GM19043 (cell line): ENCODE measurements around the gene OR4D1.

Experiments used
- ATAC-seq: cut with Tn5 transposase; IDR thresholded peaks from one replicate; pipeline ENCODE4 v1.9.1; 2021; ENCODE audit warnings: low read depth; ENCODE audit not compliant: unreplicated experiment

The OR4D1 gene

DNA sequence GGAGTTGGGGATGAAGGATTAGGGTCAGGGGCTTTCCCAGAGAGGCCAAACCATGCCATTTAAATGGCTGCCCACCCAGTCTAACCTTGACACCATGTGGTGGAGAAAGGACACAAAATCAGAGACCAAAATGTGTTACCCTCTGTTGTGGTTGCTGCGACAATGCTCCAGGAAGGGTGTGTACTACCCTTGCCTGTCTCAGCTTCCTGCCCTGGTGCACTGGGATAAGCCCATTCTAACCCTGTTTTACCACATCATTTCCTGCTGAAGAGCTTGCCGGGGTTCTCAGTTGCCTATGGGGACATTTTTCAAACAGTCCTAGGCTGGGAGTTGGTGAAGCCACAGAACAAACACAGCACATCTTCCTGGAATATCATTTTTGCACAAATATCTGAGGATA lies 4.9 kb downstream of the OR4D1 start:
- ATAC-seq, result no peak

DNA sequence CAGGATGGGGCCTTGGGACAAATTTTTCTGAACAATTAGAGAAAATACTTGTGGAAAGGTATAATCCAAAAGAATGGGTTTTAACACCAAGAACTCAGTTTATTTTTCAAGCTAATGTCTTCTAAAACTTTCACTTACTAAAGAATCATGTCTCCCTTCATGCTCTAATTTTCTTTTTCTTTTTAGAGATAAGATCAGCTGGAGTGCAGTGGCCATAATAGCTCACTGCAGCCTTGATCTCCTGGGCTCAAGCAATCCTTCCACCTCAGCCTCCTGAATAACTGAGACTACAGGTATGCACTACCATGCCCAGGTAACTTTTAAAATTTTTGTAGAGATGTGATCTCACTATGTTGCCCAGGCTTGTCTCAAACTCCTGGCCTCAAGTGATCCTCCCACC lies 5.5 kb downstream of the OR4D1 start:
- no peak for ATAC-seq

DNA sequence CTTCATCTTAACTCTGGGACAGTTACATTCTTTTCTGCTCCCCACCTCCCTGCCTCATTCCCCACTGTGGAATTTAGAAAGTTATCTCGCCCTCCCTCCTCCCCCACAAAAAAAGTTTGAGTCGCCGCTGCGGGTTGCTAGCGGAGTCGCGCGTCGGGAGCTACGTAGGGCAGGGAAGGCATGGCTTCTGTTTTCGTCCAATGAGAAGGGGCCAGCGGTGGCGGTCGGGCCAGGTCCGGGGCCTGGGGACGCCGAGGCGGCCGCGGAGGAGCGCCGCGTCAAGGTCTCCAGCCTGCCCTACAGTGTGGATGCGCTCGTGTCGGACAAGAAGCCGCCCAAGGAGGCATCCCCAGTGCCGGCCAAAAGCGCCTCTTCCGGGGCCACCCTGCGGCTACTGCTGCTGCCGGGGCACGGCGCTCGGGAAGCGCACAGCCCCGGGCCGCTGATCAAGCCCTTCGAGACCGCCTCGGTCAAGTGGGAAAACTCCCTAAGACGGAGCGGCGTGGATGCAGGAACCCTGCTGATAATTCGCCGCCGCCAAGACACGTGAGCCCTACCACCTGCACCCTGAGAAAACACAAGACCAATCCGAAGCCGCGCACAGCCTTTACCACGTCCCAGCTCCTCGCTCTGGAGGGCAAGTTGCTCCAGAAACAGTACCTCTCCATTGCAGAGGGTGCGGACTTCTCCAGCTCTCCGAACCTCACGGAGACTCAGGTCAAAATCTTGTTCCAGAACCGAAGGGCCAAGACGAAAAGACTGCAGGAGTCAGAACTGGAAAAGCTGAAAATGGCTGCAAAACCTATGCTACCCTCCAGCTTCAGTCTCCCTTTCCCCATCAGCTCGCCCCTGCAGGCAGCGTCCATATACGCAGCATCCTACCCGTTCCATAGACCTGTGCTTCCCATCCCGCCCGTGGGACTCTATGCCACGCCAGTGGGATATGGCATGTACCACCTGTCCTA lies 8.9 kb downstream of the OR4D1 start:
- no peak for ATAC-seq

DNA sequence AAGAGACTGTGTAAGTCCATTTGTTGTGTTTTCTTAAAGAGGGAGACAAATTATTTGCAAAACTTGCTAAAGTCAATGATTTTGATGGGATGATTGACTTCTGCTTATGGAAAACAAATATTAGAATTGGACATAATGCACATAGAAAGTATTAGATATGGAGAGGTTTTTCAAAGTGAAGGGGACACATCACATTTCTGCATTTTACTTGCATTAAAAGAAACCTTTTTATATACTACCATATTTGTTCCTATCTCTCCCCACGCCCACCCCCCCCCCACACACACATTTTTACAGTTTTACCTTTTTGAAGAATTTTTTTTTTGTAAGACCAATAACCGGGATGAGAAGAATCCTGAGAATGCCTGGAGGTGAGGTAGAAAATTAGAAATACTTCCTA lies 10.0 kb downstream of the OR4D1 start:
- no peak for ATAC-seq

DNA sequence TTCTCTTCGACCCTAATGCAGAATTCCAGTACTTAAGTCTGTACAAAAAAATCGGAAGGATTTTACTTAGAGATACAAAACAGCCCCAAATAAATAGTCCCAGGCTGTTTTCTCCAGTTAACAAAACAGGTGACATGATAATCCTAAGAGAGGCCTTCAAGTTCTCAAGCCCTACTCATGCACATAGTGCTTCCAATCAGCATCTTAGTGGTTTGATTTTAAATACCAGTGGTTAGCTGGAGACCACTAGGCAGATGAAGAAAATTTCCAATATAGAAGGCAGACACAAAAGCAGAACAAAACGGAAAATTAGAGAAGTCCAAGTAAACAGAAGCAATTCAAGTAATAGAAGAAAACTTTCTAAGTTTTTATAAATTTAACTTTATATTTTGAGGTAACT lies 13.4 kb downstream of the OR4D1 start:
- no peak for ATAC-seq

DNA sequence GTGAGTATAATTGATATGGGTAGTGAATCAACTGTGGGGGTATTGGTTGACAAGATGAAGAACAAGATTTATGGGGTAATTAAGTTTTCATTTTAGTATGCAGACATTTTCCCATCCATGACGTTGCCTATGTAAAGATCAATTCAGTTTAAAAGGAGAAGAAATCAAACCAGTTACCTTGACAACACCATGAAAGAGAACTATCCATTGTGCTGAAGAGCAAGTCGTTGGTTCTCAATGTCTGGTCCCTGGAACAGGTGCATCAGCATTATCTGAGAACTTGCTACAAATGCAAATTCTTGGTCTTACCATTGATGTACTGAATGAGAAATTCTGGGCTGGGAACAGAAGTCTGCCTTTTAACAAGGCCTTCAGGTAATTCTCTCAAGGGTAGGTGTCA lies 17.8 kb downstream of the OR4D1 start:
- no peak for ATAC-seq

DNA sequence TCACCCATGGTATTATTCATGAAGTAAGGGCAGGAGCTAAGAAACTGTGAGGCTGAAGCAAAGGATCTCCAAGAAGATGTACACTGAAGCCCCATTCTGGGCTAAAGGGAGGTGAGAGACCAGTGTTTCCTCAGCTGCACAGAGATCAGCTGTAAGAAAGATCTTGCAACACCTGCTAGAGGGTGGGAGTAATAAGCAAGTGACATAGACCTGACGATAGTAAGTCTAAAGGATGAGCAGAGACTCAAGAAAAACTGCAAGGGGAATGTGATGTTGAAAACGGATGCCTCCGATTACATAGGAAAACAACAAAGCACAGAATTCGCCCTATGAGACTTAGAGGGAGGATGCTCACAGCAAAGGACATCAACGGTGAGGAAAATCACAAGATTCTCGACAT lies 18.5 kb downstream of the OR4D1 start, which contains the start of gene OR4D2:
Gene OR4D2 (plus strand): TSS at position 301 of the 400 bp plus-strand sequence. CDS start 2,674 bp downstream, outside the sequence.
- no peak for ATAC-seq

DNA sequence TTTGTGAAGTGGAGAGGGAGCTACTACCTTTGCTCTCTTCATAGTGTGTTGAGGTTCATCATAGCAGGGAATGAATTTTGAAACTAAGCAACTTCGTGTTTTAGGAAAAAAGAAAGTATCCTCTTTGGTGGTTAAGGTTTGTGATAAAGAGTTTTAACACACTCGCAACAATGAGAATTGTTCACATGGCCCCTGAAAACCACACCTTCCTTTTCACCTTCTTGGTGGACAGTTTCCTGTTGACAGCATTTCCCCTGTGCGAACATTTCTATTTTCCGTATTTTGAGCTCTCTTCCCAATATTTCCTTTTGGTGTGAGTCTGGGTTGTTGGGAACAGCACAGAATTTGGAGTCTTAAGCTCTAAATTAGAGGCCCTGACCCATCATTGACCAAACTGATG lies 22.4 kb downstream of the OR4D1 start:
- ATAC-seq, result no peak

DNA sequence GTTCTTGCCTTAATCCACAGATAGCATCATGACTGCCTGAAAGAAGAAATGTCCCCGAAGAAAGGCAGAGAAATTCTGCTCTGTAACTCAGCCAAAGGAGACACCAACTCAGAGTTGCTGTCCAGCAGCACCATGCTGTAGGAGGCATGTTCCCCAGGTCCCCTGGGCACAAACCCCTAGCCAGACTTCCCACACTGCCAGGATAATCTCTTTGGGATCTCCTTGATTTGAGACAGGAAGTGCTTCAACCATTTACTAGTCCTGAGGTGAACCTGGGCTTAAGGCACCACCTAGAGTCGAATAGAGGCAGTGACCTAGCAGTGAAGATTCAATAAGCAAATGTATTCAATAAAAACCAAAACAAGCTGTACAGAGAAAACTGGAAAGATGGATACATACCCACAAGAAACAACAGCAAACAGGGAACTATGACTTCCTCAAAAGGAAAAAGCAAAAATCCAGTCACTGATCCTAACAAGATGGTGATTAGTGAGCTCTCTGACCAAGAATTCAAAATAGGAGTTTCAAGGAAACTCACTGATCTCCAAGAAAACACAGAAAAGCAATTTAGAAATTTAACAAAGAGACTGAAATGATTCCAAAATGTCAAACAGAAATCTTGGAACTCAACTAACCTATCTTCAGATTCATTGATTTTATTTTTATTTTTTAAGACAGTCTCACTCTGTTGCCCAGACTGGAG lies 24.3 kb downstream of the OR4D1 start:
- no peak for ATAC-seq

DNA sequence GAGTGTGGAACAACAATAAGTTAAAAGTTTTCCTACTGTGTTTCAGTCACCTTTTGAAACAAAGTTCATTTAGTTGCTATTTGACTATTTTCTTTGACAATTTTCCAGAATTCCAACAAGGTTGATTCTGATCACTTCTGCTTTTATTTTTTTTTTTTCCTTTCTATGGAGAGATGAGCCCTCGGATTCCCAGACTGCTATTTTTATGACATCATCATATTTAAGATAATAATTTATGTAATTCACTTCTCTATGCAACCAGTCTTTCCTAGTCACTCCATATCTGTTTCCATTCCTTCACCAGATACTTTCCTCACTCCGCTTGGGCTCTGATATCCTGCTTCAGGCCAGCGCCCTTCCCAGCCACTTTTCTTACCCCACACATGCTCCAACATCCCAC lies 26.7 kb downstream of the OR4D1 start:
- ATAC-seq, result no peak

DNA sequence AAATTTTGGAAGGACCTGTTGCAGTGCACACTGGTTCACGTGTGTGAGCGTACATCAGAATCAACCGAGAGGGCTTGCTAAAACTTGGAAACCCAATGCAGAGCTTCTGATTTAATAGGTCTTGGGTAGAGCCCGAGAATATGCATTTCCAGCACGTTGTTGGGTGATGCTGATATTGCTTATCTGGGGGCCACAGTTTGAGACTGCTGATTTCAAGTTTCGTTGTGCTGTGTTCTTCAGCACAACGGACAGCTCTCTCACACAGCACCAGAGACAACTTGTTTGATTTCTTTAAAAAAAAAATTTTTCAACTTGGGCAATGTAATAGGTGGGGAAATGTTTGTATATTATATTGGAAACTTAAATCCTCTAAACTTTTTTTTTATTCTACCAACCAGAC lies 28.0 kb downstream of the OR4D1 start:
- ATAC-seq, result no peak

DNA sequence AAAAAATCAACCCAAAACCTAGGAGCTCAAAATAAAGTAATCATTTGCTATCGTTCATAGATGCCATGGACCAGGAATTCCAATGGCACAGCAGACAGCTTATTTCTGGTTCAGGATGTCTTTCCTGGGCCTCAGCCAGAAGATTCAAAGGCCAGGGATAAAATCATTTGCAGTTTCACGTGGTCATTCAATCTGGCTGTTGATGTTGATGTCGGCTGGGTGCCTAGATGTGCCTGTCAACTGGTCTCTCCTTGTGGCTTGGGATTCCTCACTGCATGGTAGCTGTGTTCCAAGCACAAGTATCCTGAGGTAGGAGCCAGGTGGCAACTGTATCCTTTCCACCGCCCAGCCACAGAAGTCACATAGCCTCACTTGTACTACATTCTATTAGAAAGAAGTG lies 33.6 kb downstream of the OR4D1 start:
- ATAC-seq, result no peak

DNA sequence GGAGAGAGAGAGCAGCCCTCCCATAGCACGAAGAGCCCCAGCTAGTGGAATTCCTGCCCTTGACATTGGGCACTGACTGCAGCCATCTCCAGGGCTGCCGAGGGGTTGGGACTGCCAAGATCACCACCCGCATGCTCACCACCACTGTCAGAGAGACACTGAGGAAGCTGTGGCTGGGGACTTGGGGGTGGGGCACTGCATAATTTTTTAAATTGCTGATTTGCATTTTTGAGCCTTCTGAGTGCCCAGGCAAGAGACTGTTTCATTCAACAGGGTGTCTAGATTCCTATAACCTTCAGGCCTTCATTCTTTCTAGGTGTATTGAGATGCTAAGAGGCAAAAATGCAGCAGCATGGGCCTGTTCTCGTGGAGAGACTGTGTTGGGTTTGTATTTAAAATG lies 35.3 kb downstream of the OR4D1 start:
- no peak for ATAC-seq

DNA sequence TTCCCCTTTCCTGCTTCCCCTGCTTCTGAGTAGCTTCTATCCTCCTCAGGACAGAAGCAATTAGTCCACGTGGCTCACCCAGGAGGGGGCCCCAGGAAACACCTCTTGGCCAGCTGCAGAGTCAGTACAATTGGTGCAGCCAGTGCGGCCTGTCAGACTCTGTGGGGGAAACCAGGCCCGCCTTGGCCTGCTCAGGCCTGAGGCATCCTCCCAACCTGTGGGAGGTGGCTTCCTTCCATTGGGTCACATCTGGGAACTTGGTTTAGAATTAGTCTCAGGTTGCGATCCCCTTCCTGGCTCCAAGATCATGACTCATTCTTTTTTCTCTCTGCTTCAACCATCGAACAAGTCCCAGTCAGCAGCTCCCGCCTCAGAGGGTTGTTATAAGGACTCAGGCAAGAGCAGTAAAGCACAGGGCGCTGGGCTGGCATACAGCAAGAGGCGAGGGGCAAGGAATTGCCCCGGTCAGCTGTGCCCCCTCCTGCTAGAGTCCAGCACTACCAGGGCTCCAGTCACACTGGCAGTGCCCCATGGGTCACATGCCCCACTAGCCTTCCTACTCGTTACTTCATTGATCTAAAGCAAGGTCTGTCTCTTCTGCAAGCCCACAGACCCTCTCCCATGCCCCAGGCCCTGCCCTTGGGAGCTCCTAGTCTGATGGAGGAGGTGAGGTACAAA lies 36.3 kb downstream of the OR4D1 start:
- ATAC-seq, result no peak

DNA sequence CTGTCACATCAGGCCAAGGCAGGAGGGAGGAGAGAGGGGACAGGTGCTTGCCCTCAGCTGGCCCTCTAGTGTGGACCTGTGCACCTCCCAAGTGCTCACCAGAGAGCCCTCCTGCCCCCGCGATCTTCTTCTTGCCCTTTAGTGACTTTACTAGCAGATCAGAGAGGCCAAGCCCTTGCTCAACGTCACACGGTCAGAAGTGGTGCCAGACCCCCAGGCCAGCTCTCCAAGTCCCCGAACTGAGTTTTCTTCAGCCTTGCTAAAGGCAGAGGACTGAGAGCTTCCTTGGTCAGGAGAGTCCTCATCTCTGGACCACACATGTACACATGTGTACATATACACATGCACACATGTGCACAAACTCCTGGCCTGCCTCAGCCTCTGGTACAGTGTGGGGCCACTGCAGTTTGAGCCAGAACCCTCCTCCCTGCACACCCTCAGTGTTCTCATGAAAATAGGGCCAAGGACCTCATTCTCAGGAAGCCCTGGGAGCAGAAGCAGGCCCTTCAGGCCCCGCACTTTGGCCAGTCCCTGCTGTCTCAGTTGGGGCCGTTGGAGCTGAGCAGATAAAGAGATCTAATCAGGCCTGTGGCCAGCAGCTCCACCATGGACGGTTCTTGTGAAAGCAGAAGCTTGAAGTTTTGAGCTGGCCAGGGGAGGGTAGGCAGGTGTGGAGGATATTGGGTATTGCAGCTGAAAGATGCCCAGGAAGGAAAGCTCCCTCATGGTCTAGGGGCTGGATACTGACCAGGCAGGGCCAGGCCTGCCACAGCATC lies 37.0 kb downstream of the OR4D1 start:
- ATAC-seq, result no peak

DNA sequence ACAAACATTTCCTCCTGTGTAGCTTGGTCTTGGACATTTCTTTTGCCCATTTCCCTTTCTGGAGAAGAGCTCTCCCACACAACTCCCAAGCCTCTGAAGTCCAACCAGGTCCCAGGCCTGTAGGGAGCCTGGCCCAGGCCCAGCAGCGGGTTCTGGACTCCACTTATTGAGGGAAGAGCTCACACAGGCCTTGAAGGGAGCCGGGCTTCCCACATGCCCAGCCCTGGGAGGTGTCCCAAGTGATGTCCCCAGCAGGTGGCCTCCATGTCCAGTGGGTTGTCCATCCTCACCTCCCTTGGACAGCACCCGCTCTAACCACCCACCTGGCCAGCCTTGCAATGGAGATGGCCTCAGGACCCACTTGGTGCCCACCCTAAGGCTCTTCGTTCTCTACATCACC lies 38.4 kb downstream of the OR4D1 start:
- ATAC-seq, result no peak

DNA sequence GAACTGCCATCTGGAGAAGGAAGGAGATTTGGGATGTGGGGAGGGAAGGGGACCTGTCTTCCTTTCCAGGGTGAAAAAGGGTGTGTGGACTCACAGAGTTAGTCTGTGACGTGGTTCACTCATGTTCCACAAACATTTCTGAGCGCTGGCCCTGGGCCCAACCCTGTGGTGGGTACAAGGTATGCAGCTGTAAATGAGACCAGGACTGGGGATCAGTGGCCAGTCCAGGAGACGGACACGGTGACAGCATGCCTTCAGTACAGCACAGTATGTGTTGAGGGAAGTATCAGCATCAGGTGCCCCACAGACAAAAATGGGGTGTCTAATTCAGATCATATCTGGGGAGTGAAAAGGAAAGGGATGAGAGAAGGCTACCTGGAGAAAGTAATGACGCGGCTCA lies 38.9 kb downstream of the OR4D1 start:
- ATAC-seq, result no peak

DNA sequence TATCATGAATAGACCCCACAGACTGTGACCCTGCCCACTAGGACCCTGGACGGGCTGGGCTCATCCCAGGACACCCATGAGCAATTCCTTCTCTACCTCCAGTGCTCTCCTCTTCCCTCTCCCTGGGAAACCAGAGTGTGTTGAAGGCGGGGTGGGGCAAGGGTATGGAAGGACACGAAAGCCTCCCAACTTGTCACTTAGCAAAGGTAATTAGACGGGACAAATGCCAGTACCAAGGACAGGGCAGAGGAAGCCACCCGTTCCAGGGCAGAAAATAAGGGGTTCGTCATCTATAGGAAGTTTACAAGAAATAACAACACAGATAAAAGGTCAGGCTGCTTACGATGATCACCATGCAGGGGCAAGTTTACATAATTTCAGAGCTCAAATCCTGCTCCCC lies 39.5 kb downstream of the OR4D1 start:
- ATAC-seq, result no peak

DNA sequence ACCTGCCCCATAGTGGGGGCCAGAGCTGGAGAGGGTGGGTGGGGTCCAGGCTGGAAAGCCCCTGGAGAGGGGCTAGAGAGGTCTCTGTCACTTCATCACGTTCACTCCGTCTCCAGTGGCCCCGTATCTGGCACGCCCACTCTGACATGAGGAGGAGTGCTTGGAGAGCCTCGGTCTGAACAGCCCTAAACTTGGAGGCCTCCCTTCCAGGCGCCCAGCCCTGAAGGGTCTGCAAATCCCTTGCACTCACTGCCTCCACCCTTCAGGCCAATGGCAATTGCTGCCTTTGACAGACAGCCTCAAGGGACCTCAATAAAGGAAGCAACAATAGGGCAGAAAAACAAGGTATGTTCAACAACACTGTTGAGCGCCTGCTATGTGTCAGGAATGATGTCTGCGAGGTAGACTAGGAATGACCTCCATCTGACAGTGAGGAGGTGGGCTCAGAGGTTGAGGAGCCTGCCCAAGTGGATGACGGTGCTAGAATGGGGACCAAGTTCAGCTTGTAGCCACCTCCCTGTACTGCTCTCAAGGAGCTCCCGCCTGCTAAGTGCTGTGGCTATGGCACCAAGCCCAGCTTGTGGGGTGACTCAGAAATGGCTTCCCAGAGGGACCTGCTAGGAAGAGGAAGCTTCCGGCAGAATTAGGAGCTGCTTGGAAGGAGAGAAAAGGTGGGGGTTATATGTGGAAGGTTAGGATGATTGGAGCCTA lies 41.4 kb downstream of the OR4D1 start:
- ATAC-seq, result no peak
